ENCODE data around the gene ACTR3.

ACTR3 gene

DNA sequence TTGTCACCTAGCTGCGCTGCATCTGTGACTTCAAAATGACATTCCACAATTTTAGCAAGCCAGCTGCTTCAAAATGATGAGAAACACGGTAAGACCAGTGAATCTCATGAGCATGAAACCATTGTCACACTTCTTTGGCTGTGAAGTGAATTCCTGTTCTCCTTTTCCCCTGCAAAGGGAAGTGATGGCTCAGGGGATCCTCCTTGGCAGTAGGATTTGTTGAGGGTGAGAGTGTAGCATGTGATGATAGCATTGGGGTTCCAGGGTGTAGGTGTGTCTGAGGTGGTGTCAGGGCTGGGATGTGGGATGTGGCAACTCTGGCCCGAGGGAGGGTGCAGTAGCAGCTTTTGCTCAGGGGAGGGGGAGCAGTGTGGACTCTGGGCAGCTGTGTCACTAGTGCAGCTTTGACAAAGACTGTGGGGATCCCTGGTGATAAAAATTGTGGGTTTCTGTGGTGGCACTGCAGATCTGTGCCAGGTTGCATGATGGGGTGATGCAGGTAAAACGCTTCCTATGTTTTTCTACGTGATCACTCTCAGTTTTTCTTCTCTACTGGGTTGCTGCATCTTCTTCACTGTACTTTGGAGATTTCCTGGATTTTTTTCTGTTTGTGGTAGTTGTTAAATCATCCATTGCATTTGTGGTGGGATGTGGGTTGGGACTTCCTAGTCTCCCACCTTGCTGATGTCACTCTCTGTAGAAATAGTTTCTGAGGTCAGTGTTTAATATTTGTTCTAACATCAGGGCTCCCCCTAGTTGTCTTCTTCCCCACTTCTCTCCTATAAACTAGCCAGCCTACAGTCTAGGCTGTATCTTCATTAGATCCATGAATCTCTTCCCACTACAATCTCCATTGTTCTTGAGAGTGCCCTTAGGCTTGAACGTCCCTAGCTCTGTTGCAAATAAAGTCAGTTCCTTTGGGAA is 107.0 kb downstream of the ACTR3 start:
- TF ChIP-seq, protein P1, sequence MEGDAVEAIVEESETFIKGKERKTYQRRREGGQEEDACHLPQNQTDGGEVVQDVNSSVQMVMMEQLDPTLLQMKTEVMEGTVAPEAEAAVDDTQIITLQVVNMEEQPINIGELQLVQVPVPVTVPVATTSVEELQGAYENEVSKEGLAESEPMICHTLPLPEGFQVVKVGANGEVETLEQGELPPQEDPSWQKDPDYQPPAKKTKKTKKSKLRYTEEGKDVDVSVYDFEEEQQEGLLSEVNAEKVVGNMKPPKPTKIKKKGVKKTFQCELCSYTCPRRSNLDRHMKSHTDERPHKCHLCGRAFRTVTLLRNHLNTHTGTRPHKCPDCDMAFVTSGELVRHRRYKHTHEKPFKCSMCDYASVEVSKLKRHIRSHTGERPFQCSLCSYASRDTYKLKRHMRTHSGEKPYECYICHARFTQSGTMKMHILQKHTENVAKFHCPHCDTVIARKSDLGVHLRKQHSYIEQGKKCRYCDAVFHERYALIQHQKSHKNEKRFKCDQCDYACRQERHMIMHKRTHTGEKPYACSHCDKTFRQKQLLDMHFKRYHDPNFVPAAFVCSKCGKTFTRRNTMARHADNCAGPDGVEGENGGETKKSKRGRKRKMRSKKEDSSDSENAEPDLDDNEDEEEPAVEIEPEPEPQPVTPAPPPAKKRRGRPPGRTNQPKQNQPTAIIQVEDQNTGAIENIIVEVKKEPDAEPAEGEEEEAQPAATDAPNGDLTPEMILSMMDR (IDR thresholded peaks at IDR 0.05; ENCODE audit: low read length, missing control alignments), result no peak
- DNase-seq (ENCODE audit: low read depth), result no peak
- no peak overlapping the region for H3K4me3 ChIP-seq (replicated peaks; ENCODE audit: low read depth, low read length)

DNA sequence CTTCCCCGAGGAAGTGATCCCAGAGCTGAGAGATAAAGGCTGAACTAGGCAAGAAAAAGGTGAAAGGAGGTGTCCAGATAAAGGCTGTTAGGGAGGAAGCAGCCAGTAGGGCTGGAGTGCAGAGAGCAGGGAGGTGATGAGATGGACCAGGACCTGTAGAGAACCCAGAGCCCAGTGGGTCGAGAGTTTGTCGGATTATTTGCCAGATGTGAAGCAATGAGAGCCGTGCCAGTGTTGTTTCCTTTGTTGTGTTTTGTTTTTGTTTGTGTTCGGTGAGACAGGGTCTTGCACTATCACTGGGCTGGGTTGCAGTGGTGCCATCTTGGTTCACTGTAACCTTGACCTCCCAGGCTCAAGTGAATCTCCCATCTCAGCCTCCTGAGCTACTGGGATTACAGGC is 111.3 kb downstream of the ACTR3 start:
- TF ChIP-seq, protein P1 (IDR thresholded peaks at IDR 0.05; ENCODE audit: low read length, missing control alignments), result no peak
- H3K4me3 ChIP-seq (replicated peaks; ENCODE audit: low read depth, low read length), result no peak overlapping the region
- DNase-seq (ENCODE audit: low read depth), result no peak

DNA sequence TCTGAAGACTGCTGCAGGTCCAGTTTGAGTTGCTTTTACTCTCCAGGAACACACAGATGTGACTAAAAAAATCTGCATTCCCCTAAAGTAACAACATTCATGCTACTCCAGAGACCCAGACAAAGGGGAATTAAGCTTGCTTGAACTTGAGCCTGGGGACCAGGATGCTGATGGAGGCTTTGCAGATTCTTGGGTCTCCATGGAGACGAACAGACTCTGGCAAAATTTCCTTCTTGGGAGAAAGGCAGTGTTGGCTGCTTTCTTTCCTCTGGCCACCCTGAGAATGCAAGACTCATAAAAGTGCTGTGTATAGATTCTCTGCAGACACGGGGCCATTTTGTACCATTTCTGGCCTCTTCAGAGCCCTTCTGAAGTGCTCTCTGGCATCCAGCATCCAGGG is 112.0 kb downstream of the ACTR3 start:
- no peak for DNase-seq (ENCODE audit: low read depth)
- TF ChIP-seq, protein P1 (IDR thresholded peaks at IDR 0.05; ENCODE audit: low read length, missing control alignments), result no peak
- no peak overlapping the region for H3K4me3 ChIP-seq (replicated peaks; ENCODE audit: low read depth, low read length)

DNA sequence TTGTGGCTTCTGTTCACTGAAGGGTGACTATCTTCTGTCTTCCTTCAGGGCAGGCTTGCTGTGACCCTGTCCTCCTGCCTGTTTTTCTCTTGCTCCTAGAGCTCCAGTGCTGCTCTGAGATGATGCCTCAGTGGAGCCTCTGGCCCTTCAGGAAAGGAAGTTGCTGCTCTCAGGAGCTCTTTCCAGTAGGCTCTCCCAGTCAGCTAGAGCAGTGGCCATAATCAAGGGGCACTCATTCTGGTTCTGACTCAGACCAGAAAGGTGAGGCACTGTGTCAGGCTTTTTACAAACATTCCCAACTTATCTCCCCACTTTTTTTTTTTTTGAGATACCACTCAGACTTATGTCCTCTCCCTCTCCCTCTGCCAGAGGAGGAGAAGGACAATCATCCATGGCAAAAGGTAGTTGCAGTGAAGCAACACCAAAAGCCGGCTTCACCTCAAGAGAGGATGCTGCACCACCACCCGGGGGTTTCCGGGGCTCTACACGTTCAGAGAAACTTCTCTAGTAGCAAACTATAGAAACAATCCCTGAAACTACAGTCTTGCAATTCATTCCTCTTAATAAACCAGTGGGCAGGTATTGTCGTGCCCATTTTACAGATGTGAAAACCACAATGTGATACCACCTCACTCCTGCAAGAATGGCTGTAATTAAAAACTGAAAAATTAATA is 115.4 kb downstream of the ACTR3 start:
- no peak overlapping the region for H3K4me3 ChIP-seq (replicated peaks; ENCODE audit: low read depth, low read length)
- DNase-seq (ENCODE audit: low read depth), result no peak

DNA sequence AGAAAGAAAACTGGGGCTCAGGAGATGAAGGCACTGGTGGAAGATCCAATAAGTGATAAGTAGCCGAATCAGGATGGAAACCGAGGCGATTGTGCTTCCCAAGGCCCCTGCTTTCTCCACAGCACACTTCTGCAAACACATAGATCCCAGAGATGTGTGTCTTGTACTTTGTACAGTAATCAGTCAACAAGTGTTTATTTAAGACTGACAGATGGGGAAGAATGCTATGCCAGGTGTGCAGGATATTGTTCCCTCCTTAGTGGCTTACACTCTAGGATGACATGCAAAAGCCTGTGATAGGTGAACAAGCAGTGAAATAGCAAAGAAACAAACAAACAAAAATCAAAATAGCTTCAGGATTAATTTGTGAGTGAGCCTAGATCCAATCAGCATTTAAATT is 116.6 kb downstream of the ACTR3 start:
- no peak overlapping the region for H3K4me3 ChIP-seq (replicated peaks; ENCODE audit: low read depth, low read length)
- TF ChIP-seq, protein P1 (IDR thresholded peaks at IDR 0.05; ENCODE audit: low read length, missing control alignments), result no peak
- no peak for DNase-seq (ENCODE audit: low read depth)

More for the DNA sequence above, 115.4 kb downstream of the ACTR3 start:
- TF ChIP-seq, protein P1 (IDR thresholded peaks at IDR 0.05; ENCODE audit: low read length, missing control alignments), result no peak

DNA sequence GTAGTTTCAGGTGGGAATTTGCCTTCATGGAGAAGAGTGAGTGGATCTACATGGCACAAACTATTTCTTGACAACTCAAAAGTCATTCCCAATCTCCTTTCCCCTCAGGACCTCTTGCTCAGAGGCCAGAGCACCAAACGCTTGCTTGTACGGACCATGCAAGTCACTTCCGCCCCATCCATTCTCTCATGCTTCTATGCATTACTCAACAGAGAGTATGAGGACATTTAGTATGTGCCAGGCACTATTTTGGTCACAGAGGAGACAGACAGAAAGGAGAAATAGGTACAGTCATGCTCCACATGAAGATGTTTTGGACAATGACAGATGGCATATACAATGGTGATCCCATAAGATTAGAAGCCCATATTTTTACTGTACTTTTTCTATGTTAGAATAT is 117.5 kb downstream of the ACTR3 start:
- DNase-seq (ENCODE audit: low read depth), result no peak
- no peak overlapping the region for H3K4me3 ChIP-seq (replicated peaks; ENCODE audit: low read depth, low read length)
- TF ChIP-seq, protein P1 (IDR thresholded peaks at IDR 0.05; ENCODE audit: low read length, missing control alignments), result no peak
